Endothelial cell of umbilical vein (primary cell): ENCODE measurements around the gene DDX47. TPM values are rescaled to one million over a fixed set of nuclear protein-coding genes. Genes with fewer than 3 reads are reported as not detected.

ENCODE experiments used
- BruUV-seq: library from RNA; stranded (reverse); fragments of 400-500 nt; replicated peaks from 2 replicates; lab custom pipeline; 2021; lab: Mats Ljungman, UMichigan
- CTCF ChIA-PET: fragments of 300-600, 350-600 bp; sonication (Branson Sonifier 250); formaldehyde crosslinking; loops from one replicate; lab custom pipeline; 2021; ENCODE audit warnings: antibody characterized with exemption, inconsistent platforms; lab: Charles Lee
- POLR2A ChIA-PET: fragments of 300-600, 350-600 bp; sonication (Branson Sonifier 250); formaldehyde crosslinking; loops from one replicate; lab custom pipeline; 2021; ENCODE audit warnings: antibody characterized with exemption, inconsistent platforms; lab: Charles Lee
- DNase-seq: peaks from one replicate; pipeline ENCODE4 v3.0.0-alpha.2; 2011; ENCODE audit warnings: low read depth, low spot score
- FAIRE-seq: peaks from 2 replicates; lab custom pipeline; 2011; peaks lifted over from hg19 to GRCh38; lab: Jason Lieb, UNC
- H2AFZ ChIP-seq: 2 replicates; pipeline ENCODE4 v1.6.0; 2012; ENCODE audit warnings: low read depth, low read length, control low read depth, inconsistent platforms
- H3K27ac ChIP-seq: 2 replicates; pipeline ENCODE4 v1.5.1; 2011; ENCODE audit warnings: low read depth, mild to moderate bottlenecking, control low read depth, low read length, moderate library complexity; ENCODE audit not compliant: insufficient read depth
- H3K27me3 ChIP-seq, 2 experiments: 2 replicates each; pipeline versions ENCODE4 v1.6.0 to v1.6.1; 2011; ENCODE audit warnings: low read length in 2 of 2, mixed read lengths in 1 of 2; ENCODE audit not compliant: control insufficient read depth in 2 of 2, insufficient read depth in 2 of 2
- H3K36me3 ChIP-seq, 2 experiments: 2 replicates in 1 of 2; 3 replicates in 1 of 2; pipeline ENCODE4 v1.5.1; 2011; ENCODE audit warnings: low read length in 2 of 2, mild to moderate bottlenecking in 1 of 2, moderate library complexity in 1 of 2; ENCODE audit not compliant: control insufficient read depth in 2 of 2, insufficient read depth in 2 of 2; ENCODE audit errors: extremely low read depth in 1 of 2
- H3K4me1 ChIP-seq: 3 replicates; pipeline ENCODE4 v1.5.1; 2011; ENCODE audit warnings: mild to moderate bottlenecking, low read length; ENCODE audit not compliant: control insufficient read depth, insufficient read depth; ENCODE audit errors: extremely low read depth
- H3K4me2 ChIP-seq: 2 replicates; pipeline ENCODE4 v1.6.1; 2011; ENCODE audit warnings: low read length, control low read depth, mixed read lengths; ENCODE audit not compliant: insufficient read depth
- H3K4me3 ChIP-seq, 3 experiments: fragments of 200-600 bp in 1 of 3; sonication (generic), shearing (Covaris generic) in 1 of 3; replicated peaks in 1 of 3; 2 replicates each; pipeline ENCODE4 v1.5.1; 2011 to 2016; ENCODE audit warnings: control low read depth in 3 of 3, low read length in 3 of 3, mild to moderate bottlenecking in 2 of 3, inconsistent platforms in 1 of 3, low read depth in 1 of 3, moderate library complexity in 1 of 3; ENCODE audit not compliant: insufficient read depth in 1 of 3
- H3K79me2 ChIP-seq: 2 replicates; pipeline ENCODE4 v1.6.0; 2012; ENCODE audit warnings: low read length, inconsistent platforms; ENCODE audit not compliant: control insufficient read depth, insufficient read depth
- H3K9ac ChIP-seq: replicated peaks from 2 replicates; pipeline ENCODE3; 2011; ENCODE audit warnings: low read length, control low read depth; ENCODE audit not compliant: insufficient read depth; ENCODE audit errors: extremely low read depth
- H3K9me1 ChIP-seq: replicated peaks from 3 replicates; pipeline ENCODE4 v1.6.0; 2011; ENCODE audit warnings: mild to moderate bottlenecking, low read length; ENCODE audit not compliant: control insufficient read depth, insufficient read depth; ENCODE audit errors: extremely low read depth
- H3K9me3 ChIP-seq: replicated peaks from 2 replicates; pipeline ENCODE4 v1.5.1; 2012; ENCODE audit warnings: low read length, inconsistent platforms; ENCODE audit not compliant: control insufficient read depth, insufficient read depth
- H4K20me1 ChIP-seq: replicated peaks from 2 replicates; pipeline ENCODE3; 2011; ENCODE audit warnings: mild to moderate bottlenecking, low read length; ENCODE audit not compliant: control insufficient read depth, insufficient read depth; ENCODE audit errors: extremely low read depth
- EZH2 ChIP-seq: IDR thresholded peaks from 2 replicates; pipeline ENCODE4 v1.6.1; 2012; ENCODE audit warnings: borderline replicate concordance, low read depth, mild to moderate bottlenecking, moderate library complexity, low read length, inconsistent platforms; ENCODE audit not compliant: severe bottlenecking
- FOS ChIP-seq: IDR thresholded peaks from 2 replicates; pipeline ENCODE4 v1.6.1; 2011; ENCODE audit warnings: mild to moderate bottlenecking, low read length, moderate library complexity, borderline replicate concordance; ENCODE audit not compliant: insufficient read depth
- GATA2 ChIP-seq: IDR thresholded peaks from 2 replicates; pipeline ENCODE4 v1.7.0; 2011; ENCODE audit warnings: low read depth, mild to moderate bottlenecking, moderate library complexity, mixed read lengths, low read length; ENCODE audit not compliant: insufficient read length, insufficient read depth
- JUN ChIP-seq: IDR thresholded peaks from 2 replicates; pipeline ENCODE4 v1.6.1; 2011; ENCODE audit warnings: borderline replicate concordance, low read depth; ENCODE audit not compliant: insufficient read length, insufficient read depth
- MAX ChIP-seq: IDR thresholded peaks from 2 replicates; pipeline ENCODE4 v1.6.1; 2011; ENCODE audit not compliant: insufficient read depth, insufficient read length
- MYC ChIP-seq: IDR thresholded peaks from one replicate; pipeline ENCODE4 v1.6.1; 2011; ENCODE audit warnings: mild to moderate bottlenecking, low read depth, low read length
- POLR2A ChIP-seq: IDR thresholded peaks from 2 replicates; pipeline ENCODE4 v1.6.1; 2012; ENCODE audit warnings: low read depth, mild to moderate bottlenecking, control low read depth, low read length
- POLR2AphosphoS5 ChIP-seq: IDR thresholded peaks from 2 replicates; pipeline ENCODE4 v1.6.1; 2012; ENCODE audit warnings: low read depth, mild to moderate bottlenecking, control low read depth, low read length, moderate library complexity; ENCODE audit not compliant: insufficient read depth
- dilution Hi-C: fragments of 300-500 bp; cut with MboI; formaldehyde crosslinking; loops from one replicate; pipeline ENCODE4 v1.15.0; 2019; ENCODE audit warnings: low sequenced_read_pairs; ENCODE audit not compliant: extremely low pct_ligation_motif_present
- intact Hi-C: fragments of 100-400 bp; cut with micrococcal nuclease; formaldehyde crosslinking; loops from one replicate; pipeline ENCODE4 v1.10.0; 2022
- polyA plus RNA-seq, 4 experiments: library from polyadenylated mRNA; depleted of rRNA in 3 of 4; stranded (reverse) in 3 of 4; unstranded in 1 of 4; fragments of >200 nt; gene quantifications; 2 replicates each; pipeline versions ENCODE4 v1.2.1 to v1.2.3, GENCODE V29; 2011 to 2012; ENCODE audit warnings: missing spikeins in 1 of 4
- total RNA-seq: library from RNA; stranded (reverse); gene quantifications from 2 replicates; pipeline ENCODE4 v1.2.3, GENCODE V29; 2021
- TF ChIP-seq, protein P1 (sequence below), 2 donors: IDR thresholded peaks; 1 replicate in 1 of 2; 2 replicates in 1 of 2; pipeline ENCODE4 v1.5.1; 2011; ENCODE audit warnings: low read length in 2 of 2, mild to moderate bottlenecking in 2 of 2, moderate library complexity in 2 of 2, control low read depth in 1 of 2, inconsistent platforms in 1 of 2, low read depth in 1 of 2; ENCODE audit not compliant: insufficient read depth in 1 of 2; ENCODE audit errors: extremely low read depth in 1 of 2

The DDX47 gene
- total and polyA plus RNA-seq, 2 donors (not counting 3 experiments of a cell fraction or from before 2014, with no cell fraction given), result 73.4 to 74.6 TPM

DNA sequence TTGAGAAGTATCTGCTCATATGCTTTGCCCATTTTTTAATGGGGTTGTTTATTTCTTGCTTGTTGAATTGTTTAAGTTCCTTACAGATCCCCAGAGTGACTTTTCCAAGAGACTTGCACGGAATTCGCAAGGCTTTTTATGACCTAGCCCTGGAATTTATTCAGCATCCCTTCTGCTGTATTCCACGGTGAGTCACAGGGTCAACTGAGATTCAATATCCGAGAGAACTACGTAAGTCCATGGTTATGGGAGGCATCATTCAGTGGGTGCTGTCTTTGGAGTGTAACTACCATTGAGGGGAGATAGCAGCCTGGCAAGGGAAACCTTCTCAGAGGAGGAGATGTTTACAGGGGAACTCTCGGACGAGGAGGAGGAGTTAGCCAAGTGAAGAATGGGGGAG, 57.3 kb downstream of the DDX47 start:
- FAIRE-seq, result peak; percentile 95
- no peak for TF ChIP-seq MYC
- peak; percentile 17 for TF ChIP-seq GATA2
- TF ChIP-seq JUN, result peak; percentile 85
- TF ChIP-seq POLR2AphosphoS5, result peak; percentile 73
- no peak for TF ChIP-seq POLR2A
- no peak for TF ChIP-seq EZH2
- TF ChIP-seq, protein P1, sequence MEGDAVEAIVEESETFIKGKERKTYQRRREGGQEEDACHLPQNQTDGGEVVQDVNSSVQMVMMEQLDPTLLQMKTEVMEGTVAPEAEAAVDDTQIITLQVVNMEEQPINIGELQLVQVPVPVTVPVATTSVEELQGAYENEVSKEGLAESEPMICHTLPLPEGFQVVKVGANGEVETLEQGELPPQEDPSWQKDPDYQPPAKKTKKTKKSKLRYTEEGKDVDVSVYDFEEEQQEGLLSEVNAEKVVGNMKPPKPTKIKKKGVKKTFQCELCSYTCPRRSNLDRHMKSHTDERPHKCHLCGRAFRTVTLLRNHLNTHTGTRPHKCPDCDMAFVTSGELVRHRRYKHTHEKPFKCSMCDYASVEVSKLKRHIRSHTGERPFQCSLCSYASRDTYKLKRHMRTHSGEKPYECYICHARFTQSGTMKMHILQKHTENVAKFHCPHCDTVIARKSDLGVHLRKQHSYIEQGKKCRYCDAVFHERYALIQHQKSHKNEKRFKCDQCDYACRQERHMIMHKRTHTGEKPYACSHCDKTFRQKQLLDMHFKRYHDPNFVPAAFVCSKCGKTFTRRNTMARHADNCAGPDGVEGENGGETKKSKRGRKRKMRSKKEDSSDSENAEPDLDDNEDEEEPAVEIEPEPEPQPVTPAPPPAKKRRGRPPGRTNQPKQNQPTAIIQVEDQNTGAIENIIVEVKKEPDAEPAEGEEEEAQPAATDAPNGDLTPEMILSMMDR (IDR thresholded peaks at IDR 0.05; ENCODE audit: extremely low read depth in 1 of 2, insufficient read depth in 1 of 2, low read depth in 1 of 2, low read length in 2 of 2), result no peak
- no peak for TF ChIP-seq MAX
- TF ChIP-seq FOS, result peak; percentile 68
- no TSS peak for BruUV-seq
- no peaks in the 10 kb centered on the region for H3K9me3 ChIP-seq
- H3K4me1 ChIP-seq, result peaks cover 41% of the 10 kb centered on the region
- ChIA-PET CTCF (interaction anchor here (3.8 kb wide), 1 partner anchor 21 kb away, joined by 25 read pairs; the partner anchor contains the start of gene GPRC5A), POLR2A (interaction anchor here (4.1 kb wide), 1 partner anchor 21 kb away, joined by 15 read pairs; the partner anchor contains the start of gene GPRC5A)
- H3K27me3 ChIP-seq, result no peaks in the 10 kb centered on the region
- no peaks in the 10 kb centered on the region for H3K36me3 ChIP-seq
- H3K9me1 ChIP-seq, result no peaks in the 10 kb centered on the region
- H3K4me2 ChIP-seq, result peak overlapping the region; percentile 34
- H4K20me1 ChIP-seq, result no peaks in the 10 kb centered on the region
- peak; percentile 84 for DNase-seq
- H3K79me2 ChIP-seq, result no peaks in the 10 kb centered on the region
- intact Hi-C loops, result no loop called here
- peak overlapping the region; percentile 46 for H2AFZ ChIP-seq
- H3K4me3 ChIP-seq, result no peak overlapping the region
- H3K9ac ChIP-seq, result peak overlapping the region; percentile 61
- dilution Hi-C loops, result no loop called here
- peak overlapping the region; percentile 96 for H3K27ac ChIP-seq
